ENCODE measurements around the gene ATXN1.

The ATXN1 gene

GRCh38 chr6:16355238-16355637 lies 406.0 kb downstream of the ATXN1 start:
- TF ChIP-seq CTCF (IDR thresholded peaks at IDR 0.05): no peak

GRCh38 chr6:16354692-16355091 lies 406.6 kb downstream of the ATXN1 start:
- no peak for TF ChIP-seq CTCF (IDR thresholded peaks at IDR 0.05)

GRCh38 chr6:16352821-16353438 lies 408.3 kb downstream of the ATXN1 start:
- TF ChIP-seq CTCF (IDR thresholded peaks at IDR 0.05): no peak

GRCh38 chr6:16352258-16352635 lies 409.0 kb downstream of the ATXN1 start:
- no peak for TF ChIP-seq CTCF (IDR thresholded peaks at IDR 0.05)

- TF ChIP-seq CTCF (IDR thresholded peaks at IDR 0.05): no peak
Measured at GRCh38 chr6:16349544-16349943, 411.7 kb downstream of the ATXN1 start.

- TF ChIP-seq CTCF (IDR thresholded peaks at IDR 0.05): no peak
Measured at GRCh38 chr6:16346831-16347230, 414.4 kb downstream of the ATXN1 start.

- TF ChIP-seq CTCF (IDR thresholded peaks at IDR 0.05): no peak
Measured at GRCh38 chr6:16345449-16346330, 415.6 kb downstream of the ATXN1 start.
